Activated CD8-positive, alpha-beta memory T cell treated with anti-CD3 and anti-CD28 coated beads, Interleukin-2, amount 10 ng/mL, durations not matched to agents 7 days and 5 days (primary cell): Measurements from ENCODE around the gene PPP4R3B. TPM values are rescaled to one million over a fixed set of nuclear protein-coding genes. Genes with fewer than 3 reads are reported as not detected.
A peak's percentile ranks its signal among the peaks of the same experiment; 100 is the strongest.

ENCODE experiments used
- ATAC-seq: fragments of 150-1000 bp; cut with Tn5 transposase; one replicate; pipeline ENCODE4 v1.10.0; 2021; ENCODE audit warnings: moderate library complexity
- CTCF ChIA-PET: fragments of 350-600 bp; sonication (Branson Sonifier 250); formaldehyde crosslinking; loops from one replicate; lab custom pipeline; 2021; ENCODE audit warnings: antibody characterized with exemption; lab: Charles Lee
- DNase-seq: peaks from one replicate; pipeline ENCODE4 v3.0.0-alpha.2; 2020
- H3K27ac Mint-ChIP-seq: one replicate; pipeline ENCODE4 v1.8.0; 2021; ENCODE audit warnings: mild to moderate bottlenecking, mixed read lengths
- H3K27me3 Mint-ChIP-seq: one replicate; pipeline ENCODE4 v1.8.0; 2021; ENCODE audit warnings: mixed read lengths
- H3K36me3 Mint-ChIP-seq: one replicate; pipeline ENCODE4 v1.8.0; 2021; ENCODE audit warnings: mild to moderate bottlenecking, mixed read lengths
- H3K4me1 Mint-ChIP-seq: one replicate; pipeline ENCODE4 v1.8.0; 2021; ENCODE audit warnings: mixed read lengths
- H3K4me3 Mint-ChIP-seq: one replicate; pipeline ENCODE4 v1.8.0; 2021; ENCODE audit warnings: mild to moderate bottlenecking, moderate library complexity, mixed read lengths
- H3K9me3 Mint-ChIP-seq: one replicate; pipeline ENCODE4 v1.8.0; 2022; ENCODE audit warnings: low read depth, mixed read lengths
- total RNA-seq, 2 experiments: library from RNA; stranded (reverse); gene quantifications; one replicate each; pipeline ENCODE4 v1.2.3, GENCODE V29; 2021

PPP4R3B gene
- total RNA-seq, 2 experiments from 2014 or later, result 67.3 to 76.9 TPM

DNA sequence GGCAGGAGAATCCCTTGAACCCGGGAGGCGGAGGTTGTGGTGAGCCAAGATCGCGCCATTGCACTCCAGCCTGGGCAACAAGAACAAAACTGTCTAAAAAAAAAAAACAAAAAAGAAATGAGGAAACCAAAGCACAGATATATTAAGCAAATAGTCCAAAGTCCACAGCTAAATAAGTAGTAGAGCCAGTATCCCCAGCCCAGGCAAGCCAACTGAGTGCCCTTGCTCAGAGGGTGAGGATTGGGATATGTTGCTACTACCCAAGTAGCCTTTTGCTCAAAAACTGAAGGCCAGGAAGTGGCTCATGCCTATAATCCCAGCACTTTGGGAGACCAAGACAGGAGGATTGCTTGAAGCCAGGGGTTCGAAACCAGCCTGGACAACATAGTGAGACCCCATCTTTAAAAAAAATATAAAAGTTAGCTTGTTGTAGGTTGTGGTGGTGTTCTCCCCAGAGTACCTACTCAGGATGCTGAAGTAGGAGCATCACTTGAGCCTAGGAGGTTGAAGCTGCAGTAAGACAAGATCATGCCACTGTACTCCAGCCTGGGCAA is 92.5 kb downstream of the PPP4R3B start:
- Mint-ChIP-seq H3K36me3 (peaks cover 29% of the 10 kb centered on the region), H3K27me3 (no peaks in the 10 kb centered on the region), H3K9me3 (no peaks in the 10 kb centered on the region), H3K4me3 (no peak overlapping the region), H3K4me1 (peaks cover 11% of the 10 kb centered on the region), H3K27ac (no peak overlapping the region)
- CTCF ChIA-PET, result no interaction called here
- no peak for DNase-seq
- no peak for ATAC-seq

- Mint-ChIP-seq H3K4me3 (peak overlapping the region; percentile 92), H3K4me1 (peaks cover 20% of the 10 kb centered on the region), H3K9me3 (no peaks in the 10 kb centered on the region), H3K36me3 (peaks cover 12% of the 10 kb centered on the region), H3K27ac (peak overlapping the region; percentile 94), H3K27me3 (no peaks in the 10 kb centered on the region)
- DNase-seq (no peak), ATAC-seq (peak; percentile 16)
- CTCF ChIA-PET, result interaction anchor here (0.6 to 1.5 kb wide), 6 partner anchors 10 to 175 kb away, joined by 3 to 5 read pairs (median 3); no protein-coding TSS in a partner anchor
Observed at GRCh38 chr2:55519938-55520885, 97.2 kb downstream of the PPP4R3B start.

GRCh38 chr2:55518841-55519165 is 98.6 kb downstream of the PPP4R3B start:
- DNase-seq, result peak; percentile 46
- H3K36me3 Mint-ChIP-seq, result peaks cover 3% of the 10 kb centered on the region
- H3K4me3 Mint-ChIP-seq, result peak overlapping the region; percentile 92
- no peaks in the 10 kb centered on the region for H3K27me3 Mint-ChIP-seq
- CTCF ChIA-PET, result interaction anchor here (1.0 to 1.5 kb wide), 2 partner anchors 11 to 92 kb away, joined by 3 read pairs; no protein-coding TSS in a partner anchor
- no peaks in the 10 kb centered on the region for H3K9me3 Mint-ChIP-seq
- H3K27ac Mint-ChIP-seq, result peak overlapping the region; percentile 94
- ATAC-seq, result peak; percentile 10
- peaks cover 20% of the 10 kb centered on the region for H3K4me1 Mint-ChIP-seq

DNA sequence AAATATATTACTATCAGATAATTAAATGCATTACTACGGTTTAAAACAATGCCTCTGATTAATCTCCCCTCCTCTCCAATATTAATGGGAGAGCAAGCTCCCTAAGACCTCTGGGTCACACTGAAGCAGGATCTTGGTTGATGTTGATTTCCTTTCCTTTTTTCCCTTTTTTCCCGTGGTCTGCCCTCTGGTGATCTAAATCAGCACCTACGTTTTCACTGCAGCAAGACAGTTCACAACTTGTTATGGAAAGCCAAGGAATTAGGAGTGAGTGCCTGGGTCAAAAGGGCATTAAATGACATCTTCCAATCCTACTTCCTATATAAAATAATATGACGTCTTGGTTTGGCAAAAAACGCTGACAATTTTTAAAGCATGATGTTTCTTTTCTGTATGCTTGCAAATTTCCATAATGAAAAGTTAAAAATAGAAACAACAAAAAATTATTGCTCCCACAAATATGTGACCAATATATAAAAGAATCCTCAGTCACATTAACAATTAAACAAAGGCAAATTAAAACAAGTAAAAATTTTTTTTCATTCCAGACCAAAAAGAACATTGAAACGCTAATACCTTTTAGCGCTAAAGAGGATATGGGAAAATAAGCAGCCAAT is 105.8 kb downstream of the PPP4R3B start:
- Mint-ChIP-seq H3K4me3 (no peak overlapping the region), H3K36me3 (no peaks in the 10 kb centered on the region), H3K9me3 (no peaks in the 10 kb centered on the region), H3K27me3 (no peaks in the 10 kb centered on the region), H3K27ac (no peak overlapping the region), H3K4me1 (no peaks in the 10 kb centered on the region)
- CTCF ChIA-PET, result no interaction called here
- DNase-seq (no peak), ATAC-seq (no peak)

GRCh38 chr2:55502590-55503141 is 114.8 kb downstream of the PPP4R3B start:
- Mint-ChIP-seq H3K27ac (no peak overlapping the region), H3K27me3 (peaks cover 3% of the 10 kb centered on the region), H3K4me1 (peaks cover 1% of the 10 kb centered on the region), H3K4me3 (no peak overlapping the region), H3K9me3 (no peaks in the 10 kb centered on the region), H3K36me3 (no peaks in the 10 kb centered on the region)
- CTCF ChIA-PET, result no interaction called here
- no peak for DNase-seq
- ATAC-seq, result no peak

DNA sequence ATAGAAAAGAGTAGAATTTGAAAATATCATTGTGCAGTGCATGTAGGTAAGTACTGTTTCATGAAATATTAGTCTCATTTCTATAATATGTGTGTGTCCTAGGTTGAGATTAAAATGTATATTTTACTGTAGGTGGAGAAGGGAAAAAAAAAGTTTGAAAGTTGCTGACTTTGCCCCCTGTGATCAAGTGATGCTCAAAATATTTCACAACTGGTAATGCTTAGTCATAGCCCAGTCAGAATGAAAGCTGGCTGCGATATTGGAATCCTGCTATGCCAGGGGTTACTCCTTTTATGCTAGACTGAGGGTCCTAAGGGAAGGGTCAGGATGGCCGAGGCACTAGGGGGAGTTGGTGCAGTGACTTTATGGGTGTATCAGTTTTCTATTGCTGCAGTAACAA is 117.4 kb downstream of the PPP4R3B start:
- peaks cover 3% of the 10 kb centered on the region for H3K27me3 Mint-ChIP-seq
- DNase-seq (no peak), ATAC-seq (no peak)
- H3K9me3 Mint-ChIP-seq, result no peaks in the 10 kb centered on the region
- CTCF ChIA-PET, result no interaction called here
- peaks cover 1% of the 10 kb centered on the region for H3K4me1 Mint-ChIP-seq
- no peaks in the 10 kb centered on the region for H3K36me3 Mint-ChIP-seq
- H3K4me3 Mint-ChIP-seq, result no peak overlapping the region
- H3K27ac Mint-ChIP-seq, result no peak overlapping the region

GRCh38 chr2:55498582-55498981 is 118.8 kb downstream of the PPP4R3B start:
- H3K4me3 Mint-ChIP-seq, result no peak overlapping the region
- H3K9me3 Mint-ChIP-seq, result no peaks in the 10 kb centered on the region
- no peaks in the 10 kb centered on the region for H3K36me3 Mint-ChIP-seq
- no peak overlapping the region for H3K27ac Mint-ChIP-seq
- peaks cover 1% of the 10 kb centered on the region for H3K4me1 Mint-ChIP-seq
- ATAC-seq (no peak), DNase-seq (no peak)
- CTCF ChIA-PET, result no interaction called here
- H3K27me3 Mint-ChIP-seq, result peaks cover 3% of the 10 kb centered on the region

Other genes with a start within 250 kb of the PPP4R3B start
- gene CCDC88A, start 197.8 kb downstream of the PPP4R3B start, total RNA-seq, result 10 to 100 TPM; 10.9 to 15.9 TPM
- gene CFAP36, start 97.9 kb downstream of the PPP4R3B start, total RNA-seq, result 10 to 100 TPM; 15.7 to 21.1 TPM
- 10 to 100 TPM; 67.6 to 73.9 TPM for gene PNPT1, start 76.2 kb upstream of the PPP4R3B start, total RNA-seq